Stimulated activated effector memory CD8-positive, alpha-beta T cell treated with anti-CD3 and anti-CD28 coated beads, Interleukin-12 subunit alpha, Interleukin-12 subunit beta, amount 100 ng/mL, for 72 hours (primary cell): ENCODE data around the gene MAPRE3.

Experiments used
- ATAC-seq: fragments of 150-1000 bp; cut with Tn5 transposase; 2 replicates; pipeline ENCODE4 v1.10.0; 2021
- DNase-seq, 2 donors: peaks; one replicate each; pipeline ENCODE4 v3.0.0; 2021 to 2022; ENCODE audit warnings: low spot score in 2 of 2
- H3K27ac Mint-ChIP-seq: one replicate; pipeline ENCODE4 v1.8.0; 2022; ENCODE audit warnings: mild to moderate bottlenecking, mixed read lengths
- H3K36me3 Mint-ChIP-seq: one replicate; pipeline ENCODE4 v1.8.0; 2022; ENCODE audit warnings: mild to moderate bottlenecking, mixed read lengths
- H3K4me1 Mint-ChIP-seq: one replicate; pipeline ENCODE4 v1.8.0; 2022; ENCODE audit warnings: mixed read lengths
- H3K4me3 Mint-ChIP-seq: one replicate; pipeline ENCODE4 v1.8.0; 2022; ENCODE audit warnings: mild to moderate bottlenecking, mixed read lengths
- H3K9me3 Mint-ChIP-seq: one replicate; pipeline ENCODE4 v1.8.0; 2022; ENCODE audit warnings: mixed read lengths

Gene MAPRE3

DNA sequence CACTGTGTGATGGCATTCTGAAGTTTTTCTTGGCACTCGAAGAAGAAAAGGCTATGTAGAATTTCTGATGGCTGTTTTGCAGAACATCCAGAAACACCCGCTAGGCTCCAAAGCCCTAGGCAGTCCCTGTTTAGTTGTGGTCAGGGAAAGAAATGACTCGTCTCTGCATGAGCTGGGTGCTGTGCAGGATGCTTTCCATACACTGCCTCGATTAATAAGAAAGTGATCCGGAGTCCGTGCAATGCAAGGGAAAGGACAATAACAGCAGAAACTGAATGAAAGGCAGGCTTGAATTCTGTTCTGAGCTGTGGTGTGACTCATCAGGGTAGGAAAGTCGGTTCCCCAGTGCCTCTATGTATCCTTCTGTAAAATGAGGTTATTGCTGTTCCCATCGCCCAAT is 18.7 kb downstream of the MAPRE3 start:
- Mint-ChIP-seq H3K9me3 (no peaks in the 10 kb centered on the region), H3K36me3 (peaks cover 4% of the 10 kb centered on the region), H3K4me3 (no peak overlapping the region), H3K27ac (no peak overlapping the region), H3K4me1 (no peaks in the 10 kb centered on the region)
- ATAC-seq, result no peak
- no peak for DNase-seq

DNA sequence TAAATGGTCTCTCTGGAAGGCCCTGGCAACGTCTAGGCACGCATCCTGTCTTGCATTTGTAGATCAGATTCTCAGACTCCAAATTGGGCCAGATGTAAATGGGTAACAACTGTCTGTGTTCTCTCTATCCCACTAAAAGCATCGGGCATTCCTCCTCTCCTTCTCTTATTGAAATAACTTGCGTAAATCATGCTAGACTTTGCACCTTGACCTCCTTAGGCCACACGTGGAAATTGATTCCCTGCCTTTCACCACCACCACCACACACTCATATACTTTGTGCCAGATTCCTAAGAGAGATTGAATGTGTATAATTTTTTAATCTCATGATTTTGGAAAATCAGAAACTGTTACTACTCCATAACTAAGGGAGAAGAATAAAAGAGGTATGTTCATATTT is 21.3 kb downstream of the MAPRE3 start:
- Mint-ChIP-seq H3K4me3 (no peak overlapping the region), H3K27ac (no peak overlapping the region), H3K4me1 (no peaks in the 10 kb centered on the region), H3K36me3 (peaks cover 4% of the 10 kb centered on the region), H3K9me3 (no peaks in the 10 kb centered on the region)
- no peak for DNase-seq
- ATAC-seq, result no peak

DNA sequence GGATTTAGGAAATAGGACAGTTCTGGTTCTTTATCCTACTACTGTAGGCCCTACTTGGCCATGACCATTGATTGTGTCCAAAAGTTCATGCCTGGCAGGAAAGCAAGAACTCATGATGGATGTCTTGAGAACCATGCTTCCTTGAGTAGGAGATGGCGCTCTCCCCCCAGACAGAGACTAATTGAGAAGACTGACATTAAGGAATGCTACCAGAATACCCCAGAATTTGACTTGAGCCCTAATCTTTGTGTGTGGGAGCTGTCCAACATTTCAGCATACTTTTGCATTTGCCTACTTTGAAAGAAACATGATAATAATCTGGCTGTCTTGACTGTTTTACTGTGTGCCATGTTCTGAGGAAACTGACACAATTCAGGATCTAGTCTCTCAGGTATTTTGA is 23.3 kb downstream of the MAPRE3 start:
- no peak overlapping the region for H3K27ac Mint-ChIP-seq
- no peaks in the 10 kb centered on the region for H3K9me3 Mint-ChIP-seq
- H3K4me1 Mint-ChIP-seq, result no peaks in the 10 kb centered on the region
- no peak for ATAC-seq
- DNase-seq, result no peak
- H3K36me3 Mint-ChIP-seq, result peaks cover 4% of the 10 kb centered on the region
- no peak overlapping the region for H3K4me3 Mint-ChIP-seq

DNA sequence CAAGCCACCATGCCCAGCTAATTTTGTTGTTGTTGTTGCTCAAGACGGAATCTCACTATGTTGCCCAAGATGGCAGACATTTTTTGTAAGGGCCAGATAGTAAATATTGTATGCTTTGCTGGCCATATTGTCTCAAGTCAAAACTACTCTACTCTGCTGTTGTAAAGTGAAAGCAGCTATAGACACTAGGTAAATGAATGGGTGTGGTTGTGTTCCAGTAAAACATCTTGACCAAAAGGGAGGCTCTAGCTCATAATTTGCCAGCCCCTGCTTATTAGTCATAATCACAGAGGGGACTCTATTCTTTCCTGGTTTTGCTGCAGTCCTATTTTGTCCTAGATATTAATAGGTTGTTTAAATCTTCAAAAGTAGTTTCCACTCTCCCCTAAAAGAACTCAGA is 24.5 kb downstream of the MAPRE3 start:
- Mint-ChIP-seq H3K36me3 (peaks cover 4% of the 10 kb centered on the region), H3K4me1 (no peaks in the 10 kb centered on the region), H3K4me3 (no peak overlapping the region), H3K9me3 (no peaks in the 10 kb centered on the region), H3K27ac (no peak overlapping the region)
- ATAC-seq, result no peak
- DNase-seq, result no peak

DNA sequence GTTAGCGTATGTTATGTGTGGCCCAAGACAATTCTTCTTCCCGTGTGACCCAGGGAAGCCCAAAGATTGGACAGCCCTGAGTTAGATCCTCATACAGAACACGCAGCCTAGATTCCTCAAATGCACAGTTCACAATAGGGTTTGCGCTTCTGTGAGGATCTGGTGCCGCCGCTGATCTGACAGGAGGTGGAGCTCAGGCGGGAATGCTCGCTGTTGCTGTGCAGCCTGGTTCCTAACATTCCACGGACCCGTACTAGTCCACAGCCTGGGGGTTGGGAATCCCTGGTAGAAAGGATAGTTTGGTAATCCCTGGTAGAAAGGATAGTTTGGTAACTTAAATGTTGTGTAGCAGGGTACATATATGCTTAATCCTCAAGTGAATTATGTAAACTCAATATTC is 27.0 kb downstream of the MAPRE3 start:
- H3K9me3 Mint-ChIP-seq, result no peaks in the 10 kb centered on the region
- DNase-seq (no peak), ATAC-seq (no peak)
- no peaks in the 10 kb centered on the region for H3K36me3 Mint-ChIP-seq
- H3K4me3 Mint-ChIP-seq, result no peak overlapping the region
- H3K27ac Mint-ChIP-seq, result no peak overlapping the region
- H3K4me1 Mint-ChIP-seq, result no peaks in the 10 kb centered on the region

DNA sequence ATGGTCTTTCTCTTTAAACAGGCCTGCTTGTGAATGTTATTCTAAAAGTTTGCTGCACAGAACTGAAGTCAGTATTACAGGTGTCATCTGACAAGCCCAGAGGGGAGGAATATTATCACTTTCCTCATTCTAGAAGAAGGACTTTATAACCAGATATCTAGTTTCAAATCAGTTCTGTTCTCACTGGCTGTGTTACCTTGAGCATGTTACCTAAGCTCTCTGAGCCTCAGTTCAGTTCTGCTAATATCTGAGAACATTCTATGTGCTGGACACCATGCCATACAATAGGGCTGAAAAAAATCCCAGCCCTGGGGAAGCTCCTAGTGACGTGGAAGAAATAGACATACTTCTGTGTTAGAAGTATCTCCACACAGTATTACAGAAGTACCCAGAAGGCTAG is 27.9 kb downstream of the MAPRE3 start:
- Mint-ChIP-seq H3K4me1 (no peaks in the 10 kb centered on the region), H3K27ac (no peak overlapping the region), H3K36me3 (no peaks in the 10 kb centered on the region), H3K4me3 (no peak overlapping the region), H3K9me3 (no peaks in the 10 kb centered on the region)
- no peak for ATAC-seq
- no peak for DNase-seq

DNA sequence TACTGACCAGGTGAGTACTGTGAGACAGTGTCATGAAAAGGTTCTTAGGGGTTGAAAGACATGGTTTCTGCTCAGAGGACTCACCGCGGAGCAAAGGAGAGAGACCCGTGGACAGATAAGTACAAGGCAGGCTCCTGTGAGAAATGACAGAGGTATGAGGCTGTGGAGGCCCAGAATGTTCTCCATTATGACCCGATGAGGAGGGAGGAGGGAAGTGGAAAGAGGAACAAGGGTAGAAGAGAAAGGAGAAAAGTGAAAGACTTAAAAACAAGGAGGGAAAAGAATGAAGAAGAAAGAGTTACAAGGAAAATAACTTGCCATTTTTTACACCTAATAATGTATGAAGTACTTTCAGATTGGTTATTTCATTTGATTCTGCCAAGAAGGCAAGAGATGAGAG is 29.8 kb downstream of the MAPRE3 start:
- H3K4me1 Mint-ChIP-seq, result no peaks in the 10 kb centered on the region
- DNase-seq, result no peak
- no peak overlapping the region for H3K4me3 Mint-ChIP-seq
- no peak overlapping the region for H3K27ac Mint-ChIP-seq
- ATAC-seq, result no peak
- no peaks in the 10 kb centered on the region for H3K36me3 Mint-ChIP-seq
- no peaks in the 10 kb centered on the region for H3K9me3 Mint-ChIP-seq

DNA sequence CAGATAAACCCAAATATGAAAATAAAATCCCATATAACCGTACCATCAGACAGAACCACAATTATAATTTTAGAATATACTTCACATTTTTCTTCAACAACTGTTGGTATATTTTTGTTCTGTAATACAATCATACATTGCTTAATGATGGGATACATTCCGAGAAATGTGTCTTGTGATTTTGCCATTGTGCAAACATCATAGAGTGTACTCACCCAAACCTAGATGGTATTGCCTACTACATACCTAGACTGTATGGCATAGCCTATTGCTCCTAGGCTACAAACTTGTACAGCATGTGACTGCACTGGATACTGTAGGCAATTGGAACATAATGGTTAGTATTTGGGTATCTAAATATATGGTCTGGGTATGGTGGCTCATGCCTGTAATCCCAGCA is 30.6 kb downstream of the MAPRE3 start:
- ATAC-seq (no peak), DNase-seq (no peak)
- Mint-ChIP-seq H3K4me1 (no peaks in the 10 kb centered on the region), H3K9me3 (no peaks in the 10 kb centered on the region), H3K36me3 (no peaks in the 10 kb centered on the region), H3K27ac (no peak overlapping the region), H3K4me3 (no peak overlapping the region)

DNA sequence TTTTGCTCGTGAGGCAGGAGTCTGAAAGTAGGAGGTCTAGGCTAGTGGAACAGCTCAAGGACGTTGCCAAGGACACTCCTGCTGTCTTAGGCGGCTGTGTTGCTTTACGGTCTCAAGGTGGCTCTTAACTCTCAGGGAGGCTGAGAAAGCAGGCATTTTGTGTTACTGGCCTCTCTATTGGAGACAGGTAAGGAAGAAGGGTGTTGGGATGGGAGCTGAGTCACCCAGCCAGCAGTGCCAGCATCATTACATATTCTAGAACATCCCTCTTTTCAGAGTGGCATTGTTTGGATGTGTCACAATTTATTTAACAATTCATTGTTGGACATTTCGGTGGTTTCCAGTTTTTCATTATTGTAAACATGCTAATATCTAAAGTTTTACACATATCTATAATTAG is 31.5 kb downstream of the MAPRE3 start:
- H3K36me3 Mint-ChIP-seq, result no peaks in the 10 kb centered on the region
- H3K4me1 Mint-ChIP-seq, result no peaks in the 10 kb centered on the region
- ATAC-seq, result no peak
- no peak overlapping the region for H3K4me3 Mint-ChIP-seq
- H3K9me3 Mint-ChIP-seq, result no peaks in the 10 kb centered on the region
- H3K27ac Mint-ChIP-seq, result no peak overlapping the region
- DNase-seq, result no peak

DNA sequence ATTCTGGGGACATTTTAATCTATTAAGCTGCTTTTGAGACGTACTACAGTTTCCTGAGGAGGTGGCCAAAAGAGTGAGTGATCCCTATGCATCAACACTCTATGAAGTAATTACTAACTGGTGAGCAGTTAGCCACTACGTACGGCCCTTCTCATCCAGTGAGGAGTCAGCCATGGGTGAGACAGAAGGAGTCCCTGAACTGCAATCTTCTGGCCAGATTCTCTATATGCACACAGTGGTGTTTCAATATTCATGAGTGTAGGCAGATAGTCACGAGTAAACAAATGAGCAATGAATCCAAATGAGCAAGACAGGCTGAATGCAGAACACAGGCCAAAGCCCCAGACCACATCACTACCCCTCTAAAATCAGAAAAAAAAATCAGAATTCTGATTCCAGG is 32.6 kb downstream of the MAPRE3 start:
- Mint-ChIP-seq H3K27ac (no peak overlapping the region), H3K4me3 (no peak overlapping the region), H3K9me3 (no peaks in the 10 kb centered on the region), H3K36me3 (no peaks in the 10 kb centered on the region), H3K4me1 (no peaks in the 10 kb centered on the region)
- no peak for DNase-seq
- ATAC-seq, result no peak

DNA sequence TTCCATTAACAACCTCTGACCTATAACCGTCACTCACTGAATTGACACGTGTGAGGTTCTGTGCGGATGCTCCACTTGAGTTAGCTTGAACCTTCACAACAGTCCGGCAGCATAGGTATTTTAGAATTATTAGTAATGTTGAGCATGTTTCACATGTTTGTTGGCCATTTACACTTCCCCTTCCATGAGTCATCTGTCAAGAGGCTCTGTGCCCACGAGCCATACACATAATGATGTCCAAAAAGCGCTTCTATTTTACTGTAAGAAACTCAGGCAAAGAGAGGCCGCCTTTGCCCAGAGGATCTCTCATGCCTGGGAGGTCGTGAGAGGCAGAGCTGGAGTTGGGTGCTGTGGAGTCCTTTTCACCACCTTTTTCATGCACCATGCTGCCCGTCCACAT is 33.4 kb downstream of the MAPRE3 start:
- Mint-ChIP-seq H3K4me3 (no peak overlapping the region), H3K27ac (no peak overlapping the region), H3K9me3 (no peaks in the 10 kb centered on the region), H3K36me3 (no peaks in the 10 kb centered on the region), H3K4me1 (no peaks in the 10 kb centered on the region)
- no peak for DNase-seq
- no peak for ATAC-seq

DNA sequence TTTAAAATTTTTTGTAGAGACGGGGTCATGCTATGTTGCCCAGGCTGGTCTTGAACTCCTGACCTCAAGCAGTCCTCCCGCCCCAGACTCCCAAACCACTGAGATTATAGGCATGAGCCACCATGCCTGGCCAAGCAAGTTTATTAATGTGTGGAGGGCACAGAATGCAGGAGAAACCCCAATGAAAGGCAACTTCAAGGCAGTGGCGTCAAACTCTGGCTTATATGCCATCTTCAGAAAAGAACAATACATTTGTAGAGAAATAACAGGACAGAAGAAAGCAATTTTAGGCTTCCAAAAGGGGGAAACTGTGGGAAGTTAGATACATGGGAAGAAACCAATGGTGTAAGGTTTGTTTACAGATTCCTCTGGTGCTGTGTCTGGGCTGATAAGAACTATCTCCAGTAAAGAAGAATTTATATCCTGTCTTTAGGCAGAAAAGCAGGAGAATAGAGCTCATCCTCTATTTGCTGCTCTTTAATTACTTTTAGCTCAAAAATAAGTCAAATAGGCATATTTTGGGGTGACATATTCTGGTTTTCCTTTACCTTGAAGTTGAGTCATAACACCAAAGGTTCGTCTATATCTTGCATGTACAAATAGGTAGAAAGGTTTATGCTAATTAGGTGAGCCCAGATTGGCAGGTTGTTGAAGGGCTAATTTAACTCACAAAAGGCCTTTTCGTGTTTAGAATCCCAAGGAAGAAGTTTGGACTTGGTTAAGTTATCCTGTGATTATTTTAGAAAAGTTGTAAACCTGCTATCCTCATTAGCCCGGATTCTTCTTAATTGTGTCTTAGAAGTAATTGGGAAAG is 36.4 kb downstream of the MAPRE3 start:
- ATAC-seq, result no peak
- Mint-ChIP-seq H3K9me3 (no peaks in the 10 kb centered on the region), H3K4me1 (no peaks in the 10 kb centered on the region), H3K36me3 (no peaks in the 10 kb centered on the region), H3K4me3 (no peak overlapping the region), H3K27ac (no peak overlapping the region)
- DNase-seq, result no peak

DNA sequence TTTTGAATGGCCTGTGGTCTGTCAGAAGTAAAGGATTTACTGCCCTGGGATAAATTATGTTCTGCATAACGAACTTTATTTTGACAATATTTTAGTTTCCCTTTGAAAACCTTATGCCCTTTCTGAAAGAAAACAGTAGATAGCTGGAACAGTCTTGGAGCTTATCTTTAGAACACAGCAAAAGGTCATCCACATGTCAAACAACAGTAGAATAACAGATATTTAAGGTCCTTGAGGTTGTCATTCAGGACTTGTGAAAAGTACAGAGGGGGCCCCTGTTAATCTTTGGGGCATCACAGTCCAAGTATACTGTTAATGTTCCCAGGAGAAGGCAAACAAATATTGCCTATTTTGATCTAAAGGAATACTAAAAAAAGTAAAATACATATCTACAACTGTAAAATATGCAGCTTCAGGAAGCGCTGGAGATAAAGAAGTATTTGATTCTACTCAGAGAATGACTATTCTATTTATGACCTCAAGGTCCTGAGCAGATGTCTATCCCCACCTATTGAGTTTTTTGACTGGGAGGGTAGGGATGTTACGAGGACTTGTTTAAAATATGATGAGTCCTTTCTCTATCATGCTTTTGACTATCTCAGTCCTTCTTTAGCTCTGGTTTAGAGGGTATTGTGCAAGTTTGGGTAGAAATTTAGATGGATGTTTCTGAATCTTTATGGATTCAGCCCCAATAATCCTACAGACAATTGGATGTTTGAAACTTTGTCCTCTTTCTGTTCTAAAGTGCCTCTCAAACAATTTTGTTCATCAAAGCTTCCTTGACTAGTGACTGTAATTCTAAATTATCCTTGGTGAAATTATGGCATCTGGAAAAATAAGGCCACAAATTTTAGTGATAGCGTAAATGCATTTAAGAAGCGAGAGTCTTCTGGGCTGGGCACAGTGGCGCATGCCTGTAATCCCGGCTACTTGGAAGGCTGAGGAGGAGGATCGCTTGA is 37.3 kb downstream of the MAPRE3 start:
- no peak for ATAC-seq
- Mint-ChIP-seq H3K9me3 (no peaks in the 10 kb centered on the region), H3K27ac (no peak overlapping the region), H3K36me3 (no peaks in the 10 kb centered on the region), H3K4me1 (no peaks in the 10 kb centered on the region), H3K4me3 (no peak overlapping the region)
- DNase-seq, result no peak

DNA sequence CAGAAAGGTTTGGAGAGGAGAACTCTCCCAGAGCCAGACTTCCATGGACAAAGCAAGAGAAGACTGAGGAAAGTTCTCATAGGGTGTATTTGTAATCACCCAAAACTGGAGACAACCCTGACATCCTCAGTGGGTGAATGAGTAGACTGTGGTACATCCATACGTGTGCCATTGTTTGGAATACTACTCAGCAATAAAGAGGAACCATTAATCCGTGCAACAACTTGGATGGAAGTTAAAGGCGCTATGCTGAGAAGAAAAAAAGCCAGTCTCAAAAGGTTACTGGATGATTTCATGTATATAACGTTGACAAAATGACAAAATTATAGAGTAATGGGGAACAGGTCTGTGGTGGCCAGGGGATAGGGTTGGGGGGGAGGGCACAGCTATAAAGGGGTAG is 38.2 kb downstream of the MAPRE3 start:
- H3K4me3 Mint-ChIP-seq, result no peak overlapping the region

DNA sequence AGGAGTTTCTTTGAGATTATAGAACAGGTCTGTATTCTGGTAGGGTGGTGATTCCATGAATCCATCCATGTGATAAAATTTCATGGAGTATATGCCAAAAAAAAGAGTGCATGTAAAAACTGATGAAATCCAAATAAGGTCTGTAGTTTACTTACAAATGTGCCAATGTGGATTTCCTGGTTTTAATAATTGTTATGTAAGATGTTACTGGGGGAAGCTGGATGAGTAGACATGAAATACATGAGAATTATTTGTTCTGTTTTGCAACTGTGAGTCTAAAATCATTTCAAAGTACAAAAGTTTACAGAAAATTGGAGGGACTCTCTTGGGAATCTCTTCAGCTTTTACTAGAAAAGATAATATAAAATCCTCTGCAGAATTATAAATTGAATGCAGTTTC is 38.6 kb downstream of the MAPRE3 start:
- no peaks in the 10 kb centered on the region for H3K4me1 Mint-ChIP-seq
- no peaks in the 10 kb centered on the region for H3K9me3 Mint-ChIP-seq
- no peaks in the 10 kb centered on the region for H3K36me3 Mint-ChIP-seq
- H3K4me3 Mint-ChIP-seq, result no peak overlapping the region
- no peak overlapping the region for H3K27ac Mint-ChIP-seq
- ATAC-seq, result no peak
- no peak for DNase-seq

More for the DNA sequence above, 38.2 kb downstream of the MAPRE3 start:
- DNase-seq (no peak), ATAC-seq (no peak)
- H3K4me1 Mint-ChIP-seq, result no peaks in the 10 kb centered on the region
- no peaks in the 10 kb centered on the region for H3K9me3 Mint-ChIP-seq
- H3K36me3 Mint-ChIP-seq, result no peaks in the 10 kb centered on the region
- H3K27ac Mint-ChIP-seq, result no peak overlapping the region

DNA sequence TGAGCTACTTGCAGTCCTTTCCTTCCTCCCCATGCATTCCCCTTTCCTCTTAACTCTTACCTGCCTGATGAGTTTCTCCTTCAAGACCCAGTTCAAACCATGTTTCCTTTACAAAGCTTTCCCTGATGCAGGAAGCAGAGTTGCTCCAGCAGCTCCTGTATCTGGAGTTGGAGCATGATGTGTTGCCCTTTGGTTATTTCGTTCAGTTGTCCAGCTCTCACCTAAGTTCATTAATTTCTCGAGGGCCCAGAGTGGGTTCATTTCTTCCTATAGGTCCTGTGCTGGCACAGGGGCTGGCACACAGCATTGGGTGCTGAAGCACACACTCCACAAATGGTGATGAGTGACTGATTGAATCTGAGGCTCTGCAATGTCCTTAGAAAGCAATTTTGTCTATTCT is 39.3 kb downstream of the MAPRE3 start:
- no peaks in the 10 kb centered on the region for H3K36me3 Mint-ChIP-seq
- ATAC-seq, result no peak
- no peak for DNase-seq
- no peaks in the 10 kb centered on the region for H3K9me3 Mint-ChIP-seq
- H3K4me1 Mint-ChIP-seq, result no peaks in the 10 kb centered on the region
- no peak overlapping the region for H3K27ac Mint-ChIP-seq
- H3K4me3 Mint-ChIP-seq, result no peak overlapping the region
